Fibroblast of lung (primary cell): ENCODE measurements around the gene DBT. TPM values are rescaled to one million over a fixed set of nuclear protein-coding genes. Genes with fewer than 3 reads are reported as not detected.

Experiments used
- DNase-seq, 2 donors: peaks; one replicate each; pipeline versions ENCODE4 v3.0.0 to v3.0.0-alpha.2; 2010; ENCODE audit warnings: low read depth in 2 of 2
- H2AFZ ChIP-seq: 2 replicates; pipeline ENCODE4 v1.5.1; 2012; ENCODE audit warnings: low read length, control low read depth, inconsistent platforms
- H3K27ac ChIP-seq: 2 replicates; pipeline ENCODE4 v1.5.1; 2011; ENCODE audit warnings: low read length, control low read depth; ENCODE audit not compliant: insufficient read depth
- H3K27me3 ChIP-seq: 2 replicates; pipeline ENCODE4 v1.5.1; 2011; ENCODE audit warnings: mild to moderate bottlenecking, low read length; ENCODE audit not compliant: control insufficient read depth, insufficient read depth
- H3K36me3 ChIP-seq: 2 replicates; pipeline ENCODE4 v1.5.1; 2011; ENCODE audit warnings: low read length; ENCODE audit not compliant: control insufficient read depth, insufficient read depth
- H3K4me1 ChIP-seq: 2 replicates; pipeline ENCODE4 v1.5.1; 2011; ENCODE audit warnings: low read length; ENCODE audit not compliant: control insufficient read depth, insufficient read depth; ENCODE audit errors: extremely low read depth
- H3K4me2 ChIP-seq: 2 replicates; pipeline ENCODE4 v1.5.1; 2011; ENCODE audit warnings: low read length, control low read depth; ENCODE audit not compliant: insufficient read depth; ENCODE audit errors: extremely low read depth
- H3K4me3 ChIP-seq, 4 experiments: fragments of 200-600 bp in 1 of 4; sonication (generic) in 1 of 4; replicated peaks in 1 of 4; 2 replicates each; pipeline ENCODE4 v1.5.1; 2011 to 2016; ENCODE audit warnings: low read length in 4 of 4, low read depth in 3 of 4, mild to moderate bottlenecking in 3 of 4, control low read depth in 2 of 4, inconsistent platforms in 1 of 4, mixed read lengths in 1 of 4; ENCODE audit not compliant: insufficient read depth in 1 of 4; ENCODE audit errors: control extremely low read depth in 1 of 4
- H3K79me2 ChIP-seq: 2 replicates; pipeline ENCODE4 v1.5.1; 2012; ENCODE audit warnings: mild to moderate bottlenecking, low read length, inconsistent platforms; ENCODE audit not compliant: control insufficient read depth, insufficient read depth
- H3K9ac ChIP-seq: 2 replicates; pipeline ENCODE4 v1.5.1; 2011; ENCODE audit warnings: mild to moderate bottlenecking, low read length, control low read depth; ENCODE audit not compliant: insufficient read depth
- H3K9me3 ChIP-seq: 2 replicates; pipeline ENCODE4 v1.5.1; 2012; ENCODE audit warnings: low read depth, low read length; ENCODE audit not compliant: control insufficient read depth, insufficient read depth
- H4K20me1 ChIP-seq: 2 replicates; pipeline ENCODE4 v1.5.1; 2011; ENCODE audit warnings: low read length; ENCODE audit not compliant: control insufficient read depth, insufficient read depth; ENCODE audit errors: extremely low read depth
- CTCF ChIP-seq, 2 donors: IDR thresholded peaks in 1 of 2; conservative IDR thresholded peaks in 1 of 2; 1 replicate in 1 of 2; 2 replicates in 1 of 2; pipeline ENCODE4 v1.5.1; 2011 to 2012; ENCODE audit warnings: low read length in 2 of 2, control low read depth in 1 of 2, inconsistent platforms in 1 of 2, low read depth in 1 of 2, mild to moderate bottlenecking in 1 of 2
- EZH2 ChIP-seq: IDR thresholded peaks from 2 replicates; pipeline ENCODE4 v1.5.1; 2012; ENCODE audit warnings: low read length, control low read depth, mild to moderate bottlenecking; ENCODE audit errors: missing control alignments
- polyA plus RNA-seq, 2 donors: library from polyadenylated mRNA; depleted of rRNA in 1 of 2; stranded (reverse) in 1 of 2; unstranded in 1 of 2; fragments of >200 nt; gene quantifications; 2 replicates each; pipeline ENCODE4 v1.2.1, GENCODE V29; 2011 to 2012; ENCODE audit warnings: missing spikeins in 1 of 2
- total RNA-seq: library from RNA; depleted of rRNA; stranded (reverse); fragments of >200 nt; gene quantifications from 2 replicates; pipeline ENCODE4 v1.2.1, GENCODE V29; 2014

The DBT gene
- total and polyA plus RNA-seq, 2 donors (not counting 1 experiment from before 2014, with no cell fraction given), result 7.9 to 9.4 TPM

GRCh38 chr1:100177295-100178041, 72.2 kb downstream of the DBT start:
- no peaks in the 10 kb centered on the region for H3K36me3 ChIP-seq
- no peaks in the 10 kb centered on the region for H3K4me1 ChIP-seq
- no peak overlapping the region for H3K4me2 ChIP-seq
- H3K9me3 ChIP-seq, result no peaks in the 10 kb centered on the region
- H2AFZ ChIP-seq, result no peak overlapping the region
- H3K79me2 ChIP-seq, result no peaks in the 10 kb centered on the region
- TF ChIP-seq CTCF (conservative IDR thresholded peaks at IDR 0.05 in 1 of 2, IDR thresholded peaks at IDR 0.05 in 1 of 2; ENCODE audit: low read depth in 1 of 2, low read length in 2 of 2), result no peak
- TF ChIP-seq EZH2, result no peak
- no peaks in the 10 kb centered on the region for H4K20me1 ChIP-seq
- no peaks in the 10 kb centered on the region for H3K27me3 ChIP-seq
- no peak overlapping the region for H3K4me3 ChIP-seq
- no peak overlapping the region for H3K9ac ChIP-seq
- no peak for DNase-seq
- no peak overlapping the region for H3K27ac ChIP-seq

GRCh38 chr1:100168051-100168450, 81.6 kb downstream of the DBT start:
- Histone ChIP-seq H3K4me2 (no peak overlapping the region), H2AFZ (no peak overlapping the region), H3K27ac (no peak overlapping the region), H3K27me3 (no peaks in the 10 kb centered on the region), H3K9ac (no peak overlapping the region), H3K4me1 (no peaks in the 10 kb centered on the region), H3K79me2 (no peaks in the 10 kb centered on the region), H3K36me3 (no peaks in the 10 kb centered on the region), H4K20me1 (no peaks in the 10 kb centered on the region), H3K9me3 (no peaks in the 10 kb centered on the region), H3K4me3 (no peak overlapping the region)
- DNase-seq, result no peak
- no peak for TF ChIP-seq CTCF (conservative IDR thresholded peaks at IDR 0.05 in 1 of 2, IDR thresholded peaks at IDR 0.05 in 1 of 2; ENCODE audit: low read depth in 1 of 2, low read length in 2 of 2)
- TF ChIP-seq EZH2, result no peak

GRCh38 chr1:100164702-100165101, 84.9 kb downstream of the DBT start:
- Histone ChIP-seq H3K4me3 (no peak overlapping the region), H3K27me3 (no peaks in the 10 kb centered on the region), H2AFZ (no peak overlapping the region), H3K4me1 (no peaks in the 10 kb centered on the region), H3K9me3 (no peaks in the 10 kb centered on the region), H3K4me2 (no peak overlapping the region), H3K79me2 (no peaks in the 10 kb centered on the region), H3K9ac (no peak overlapping the region), H3K27ac (no peak overlapping the region), H4K20me1 (no peaks in the 10 kb centered on the region), H3K36me3 (no peaks in the 10 kb centered on the region)
- TF ChIP-seq CTCF (conservative IDR thresholded peaks at IDR 0.05 in 1 of 2, IDR thresholded peaks at IDR 0.05 in 1 of 2; ENCODE audit: low read depth in 1 of 2, low read length in 2 of 2) (no peak), EZH2 (no peak)
- no peak for DNase-seq
